ENCODE data around the gene GRAMD2B.
"Not testable (repeated sequence)": the region's sequence is repeated elsewhere in the genome, so short reads cannot be mapped to it uniquely, and the experiment has no call there.

The GRAMD2B gene

GRCh38 chr5:126422994-126423788, at the start of gene GRAMD2B:
Gene GRAMD2B (plus strand): TSS chr5:126423409. CDS start chr5:126423607, 198 bp downstream.
- peak; percentile 86 for DNase-seq

- no peak for DNase-seq
These were observed 49.1 kb upstream of the GRAMD2B start for GRCh38 chr5:126374109-126374416.

- no peak for DNase-seq
These were observed 46.8 kb upstream of the GRAMD2B start for GRCh38 chr5:126376443-126376842.

GRCh38 chr5:126377424-126377823, 45.8 kb upstream of the GRAMD2B start:
- peak; percentile 77 for DNase-seq

- not testable (repeated sequence) for DNase-seq
These were observed 42.9 kb upstream of the GRAMD2B start for GRCh38 chr5:126380316-126380715.

GRCh38 chr5:126383246-126383645, 40.0 kb upstream of the GRAMD2B start:
- no peak for DNase-seq

GRCh38 chr5:126383776-126384175, 39.4 kb upstream of the GRAMD2B start:
- no peak for DNase-seq

GRCh38 chr5:126384985-126385384, 38.2 kb upstream of the GRAMD2B start:
- DNase-seq = peak; percentile 83

GRCh38 chr5:126385524-126386502, 37.4 kb upstream of the GRAMD2B start:
- peak; percentile 59 for DNase-seq

- DNase-seq = no peak
These were observed 34.0 kb upstream of the GRAMD2B start for GRCh38 chr5:126389179-126389578.

- no peak for DNase-seq
These were observed 33.2 kb upstream of the GRAMD2B start for GRCh38 chr5:126390051-126390450.

GRCh38 chr5:126391386-126391785, 31.8 kb upstream of the GRAMD2B start:
- no peak for DNase-seq

- DNase-seq = no peak
These were observed 28.9 kb upstream of the GRAMD2B start for GRCh38 chr5:126394211-126394788.

- DNase-seq = peak; percentile 64
These were observed 28.0 kb upstream of the GRAMD2B start for GRCh38 chr5:126395198-126395597.

GRCh38 chr5:126395605-126396004, 27.6 kb upstream of the GRAMD2B start:
- no peak for DNase-seq

GRCh38 chr5:126396721-126397120, 26.5 kb upstream of the GRAMD2B start:
- not testable (repeated sequence) for DNase-seq

- DNase-seq = no peak
These were observed 24.4 kb upstream of the GRAMD2B start for GRCh38 chr5:126398791-126399190.

- DNase-seq = no peak
These were observed 22.5 kb upstream of the GRAMD2B start for GRCh38 chr5:126400621-126401251.

- DNase-seq = no peak
These were observed 20.3 kb upstream of the GRAMD2B start for GRCh38 chr5:126402621-126403555.

- no peak for DNase-seq
These were observed 19.3 kb upstream of the GRAMD2B start for GRCh38 chr5:126403876-126404275.

GRCh38 chr5:126410623-126411022, 12.6 kb upstream of the GRAMD2B start:
- no peak for DNase-seq

- DNase-seq = no peak
These were observed 9.4 kb upstream of the GRAMD2B start for GRCh38 chr5:126413856-126414255.
